ENCODE measurements around the gene TTC27. TPM values are rescaled to one million over a fixed set of nuclear protein-coding genes. Genes with fewer than 3 reads are reported as not detected.

The TTC27 gene
- total and polyA plus RNA-seq, 2 of the 13 experiments (the other 11 are each of a cell fraction or from before 2014, with no cell fraction given): 26.7 to 44.7 TPM

DNA sequence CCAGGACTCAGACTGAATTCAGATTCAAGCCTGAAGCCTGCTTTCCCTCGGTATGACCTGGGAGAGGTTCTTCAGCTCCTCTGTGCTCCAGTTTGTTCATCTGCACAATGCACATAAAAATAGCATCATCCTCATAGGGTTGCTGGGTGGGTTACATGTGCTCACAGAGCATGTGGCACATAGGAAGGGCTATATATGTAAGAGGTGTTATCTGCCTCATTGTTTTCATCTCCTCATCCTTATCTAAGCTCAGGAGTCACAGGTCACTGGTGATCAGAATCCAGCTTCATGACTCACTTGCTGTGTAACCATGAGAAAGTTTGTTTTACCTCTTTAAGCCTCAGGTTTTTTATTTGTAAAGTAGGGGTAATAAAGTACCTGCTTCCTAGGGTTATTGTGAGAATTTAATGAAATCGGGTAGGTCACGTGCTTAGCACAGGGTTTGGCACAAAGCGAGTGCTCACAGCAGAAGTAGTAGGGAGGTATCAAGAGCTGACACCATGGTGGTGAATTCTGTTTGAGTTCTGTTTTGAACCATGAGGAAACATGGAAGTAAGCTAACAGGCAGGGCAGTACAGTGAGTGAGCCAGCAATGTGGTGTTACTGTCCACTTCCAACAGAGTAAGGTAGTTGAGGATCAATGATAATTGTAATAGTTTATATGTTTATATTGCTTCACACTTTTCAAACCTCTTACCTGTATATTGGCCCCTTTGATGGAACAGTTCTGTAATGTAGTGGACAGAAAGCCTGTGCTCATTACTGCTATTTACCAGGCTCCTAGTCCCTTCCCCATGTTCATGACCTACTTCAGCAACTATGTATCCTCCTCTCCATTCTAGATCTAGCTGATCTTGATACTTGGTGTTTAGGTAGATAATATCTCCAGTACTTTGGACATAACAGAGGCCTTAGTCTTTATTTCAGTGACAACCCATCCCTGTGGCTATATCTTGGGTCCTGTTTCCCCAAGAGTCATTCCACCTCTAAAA lies 177.6 kb downstream of the TTC27 start (continued):
- TF ChIP-seq, protein P1, sequence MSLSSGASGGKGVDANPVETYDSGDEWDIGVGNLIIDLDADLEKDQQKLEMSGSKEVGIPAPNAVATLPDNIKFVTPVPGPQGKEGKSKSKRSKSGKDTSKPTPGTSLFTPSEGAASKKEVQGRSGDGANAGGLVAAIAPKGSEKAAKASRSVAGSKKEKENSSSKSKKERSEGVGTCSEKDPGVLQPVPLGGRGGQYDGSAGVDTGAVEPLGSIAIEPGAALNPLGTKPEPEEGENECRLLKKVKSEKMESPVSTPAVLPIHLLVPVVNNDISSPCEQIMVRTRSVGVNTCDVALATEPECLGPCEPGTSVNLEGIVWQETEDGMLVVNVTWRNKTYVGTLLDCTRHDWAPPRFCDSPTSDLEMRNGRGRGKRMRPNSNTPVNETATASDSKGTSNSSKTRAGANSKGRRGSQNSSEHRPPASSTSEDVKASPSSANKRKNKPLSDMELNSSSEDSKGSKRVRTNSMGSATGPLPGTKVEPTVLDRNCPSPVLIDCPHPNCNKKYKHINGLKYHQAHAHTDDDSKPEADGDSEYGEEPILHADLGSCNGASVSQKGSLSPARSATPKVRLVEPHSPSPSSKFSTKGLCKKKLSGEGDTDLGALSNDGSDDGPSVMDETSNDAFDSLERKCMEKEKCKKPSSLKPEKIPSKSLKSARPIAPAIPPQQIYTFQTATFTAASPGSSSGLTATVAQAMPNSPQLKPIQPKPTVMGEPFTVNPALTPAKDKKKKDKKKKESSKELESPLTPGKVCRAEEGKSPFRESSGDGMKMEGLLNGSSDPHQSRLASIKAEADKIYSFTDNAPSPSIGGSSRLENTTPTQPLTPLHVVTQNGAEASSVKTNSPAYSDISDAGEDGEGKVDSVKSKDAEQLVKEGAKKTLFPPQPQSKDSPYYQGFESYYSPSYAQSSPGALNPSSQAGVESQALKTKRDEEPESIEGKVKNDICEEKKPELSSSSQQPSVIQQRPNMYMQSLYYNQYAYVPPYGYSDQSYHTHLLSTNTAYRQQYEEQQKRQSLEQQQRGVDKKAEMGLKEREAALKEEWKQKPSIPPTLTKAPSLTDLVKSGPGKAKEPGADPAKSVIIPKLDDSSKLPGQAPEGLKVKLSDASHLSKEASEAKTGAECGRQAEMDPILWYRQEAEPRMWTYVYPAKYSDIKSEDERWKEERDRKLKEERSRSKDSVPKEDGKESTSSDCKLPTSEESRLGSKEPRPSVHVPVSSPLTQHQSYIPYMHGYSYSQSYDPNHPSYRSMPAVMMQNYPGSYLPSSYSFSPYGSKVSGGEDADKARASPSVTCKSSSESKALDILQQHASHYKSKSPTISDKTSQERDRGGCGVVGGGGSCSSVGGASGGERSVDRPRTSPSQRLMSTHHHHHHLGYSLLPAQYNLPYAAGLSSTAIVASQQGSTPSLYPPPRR (CRISPR knock-in tag; IDR thresholded peaks at IDR 0.05; ENCODE audit: borderline replicate concordance): peak; percentile 86
- TF ChIP-seq ZNF431 (CRISPR knock-in tag; IDR thresholded peaks at IDR 0.05; ENCODE audit: borderline replicate concordance, low read depth) (0 out of 2 replicates have a peak, but pooled peaks have one; percentile 10), SOX6 (IDR thresholded peaks at IDR 0.05) (no peak), SOX6 (CRISPR knock-in tag; IDR thresholded peaks at IDR 0.05) (peak; percentile 93), IRF2 (CRISPR knock-in tag; IDR thresholded peaks at IDR 0.05) (peak; percentile 50; the same call in 1 of the 2 replicates), ZNF205 (CRISPR knock-in tag; IDR thresholded peaks at IDR 0.05) (0 out of 2 replicates have a peak, but pooled peaks have one; percentile 29), ASH2L (IDR thresholded peaks at IDR 0.05; ENCODE audit: insufficient read length, low read depth, low read length) (no peak), HNF4A (CRISPR knock-in tag; IDR thresholded peaks at IDR 0.05) (peak; percentile 7; the same call in 1 of the 2 replicates), NR2F6 (IDR thresholded peaks at IDR 0.05) (peak; percentile 96), NR2F6 (CRISPR knock-in tag; IDR thresholded peaks at IDR 0.05) (peak; percentile 94), ZNF841 (CRISPR knock-in tag; IDR thresholded peaks at IDR 0.05; ENCODE audit: borderline replicate concordance) (no peak), MZF1 (CRISPR knock-in tag; IDR thresholded peaks at IDR 0.05; ENCODE audit: borderline replicate concordance) (no peak), ZSCAN31 (CRISPR knock-in tag; IDR thresholded peaks at IDR 0.05; ENCODE audit: low read depth) (no peak), ZBTB42 (CRISPR knock-in tag; IDR thresholded peaks at IDR 0.05) (no peak), SOX13 (IDR thresholded peaks at IDR 0.05) (peak; percentile 41; the same call in 1 of the 2 replicates), SOX13 (CRISPR knock-in tag; conservative IDR thresholded peaks at IDR 0.05 in 1 of 2, IDR thresholded peaks at IDR 0.05 in 1 of 2) (peak in 1 of 2 experiments; percentile 84; a peak in 2 of 4 replicates)
- TF ChIP-seq, protein P2, sequence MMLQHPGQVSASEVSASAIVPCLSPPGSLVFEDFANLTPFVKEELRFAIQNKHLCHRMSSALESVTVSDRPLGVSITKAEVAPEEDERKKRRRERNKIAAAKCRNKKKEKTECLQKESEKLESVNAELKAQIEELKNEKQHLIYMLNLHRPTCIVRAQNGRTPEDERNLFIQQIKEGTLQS (CRISPR knock-in tag; IDR thresholded peaks at IDR 0.05): peak; percentile 81
- TF ChIP-seq, protein P3, sequence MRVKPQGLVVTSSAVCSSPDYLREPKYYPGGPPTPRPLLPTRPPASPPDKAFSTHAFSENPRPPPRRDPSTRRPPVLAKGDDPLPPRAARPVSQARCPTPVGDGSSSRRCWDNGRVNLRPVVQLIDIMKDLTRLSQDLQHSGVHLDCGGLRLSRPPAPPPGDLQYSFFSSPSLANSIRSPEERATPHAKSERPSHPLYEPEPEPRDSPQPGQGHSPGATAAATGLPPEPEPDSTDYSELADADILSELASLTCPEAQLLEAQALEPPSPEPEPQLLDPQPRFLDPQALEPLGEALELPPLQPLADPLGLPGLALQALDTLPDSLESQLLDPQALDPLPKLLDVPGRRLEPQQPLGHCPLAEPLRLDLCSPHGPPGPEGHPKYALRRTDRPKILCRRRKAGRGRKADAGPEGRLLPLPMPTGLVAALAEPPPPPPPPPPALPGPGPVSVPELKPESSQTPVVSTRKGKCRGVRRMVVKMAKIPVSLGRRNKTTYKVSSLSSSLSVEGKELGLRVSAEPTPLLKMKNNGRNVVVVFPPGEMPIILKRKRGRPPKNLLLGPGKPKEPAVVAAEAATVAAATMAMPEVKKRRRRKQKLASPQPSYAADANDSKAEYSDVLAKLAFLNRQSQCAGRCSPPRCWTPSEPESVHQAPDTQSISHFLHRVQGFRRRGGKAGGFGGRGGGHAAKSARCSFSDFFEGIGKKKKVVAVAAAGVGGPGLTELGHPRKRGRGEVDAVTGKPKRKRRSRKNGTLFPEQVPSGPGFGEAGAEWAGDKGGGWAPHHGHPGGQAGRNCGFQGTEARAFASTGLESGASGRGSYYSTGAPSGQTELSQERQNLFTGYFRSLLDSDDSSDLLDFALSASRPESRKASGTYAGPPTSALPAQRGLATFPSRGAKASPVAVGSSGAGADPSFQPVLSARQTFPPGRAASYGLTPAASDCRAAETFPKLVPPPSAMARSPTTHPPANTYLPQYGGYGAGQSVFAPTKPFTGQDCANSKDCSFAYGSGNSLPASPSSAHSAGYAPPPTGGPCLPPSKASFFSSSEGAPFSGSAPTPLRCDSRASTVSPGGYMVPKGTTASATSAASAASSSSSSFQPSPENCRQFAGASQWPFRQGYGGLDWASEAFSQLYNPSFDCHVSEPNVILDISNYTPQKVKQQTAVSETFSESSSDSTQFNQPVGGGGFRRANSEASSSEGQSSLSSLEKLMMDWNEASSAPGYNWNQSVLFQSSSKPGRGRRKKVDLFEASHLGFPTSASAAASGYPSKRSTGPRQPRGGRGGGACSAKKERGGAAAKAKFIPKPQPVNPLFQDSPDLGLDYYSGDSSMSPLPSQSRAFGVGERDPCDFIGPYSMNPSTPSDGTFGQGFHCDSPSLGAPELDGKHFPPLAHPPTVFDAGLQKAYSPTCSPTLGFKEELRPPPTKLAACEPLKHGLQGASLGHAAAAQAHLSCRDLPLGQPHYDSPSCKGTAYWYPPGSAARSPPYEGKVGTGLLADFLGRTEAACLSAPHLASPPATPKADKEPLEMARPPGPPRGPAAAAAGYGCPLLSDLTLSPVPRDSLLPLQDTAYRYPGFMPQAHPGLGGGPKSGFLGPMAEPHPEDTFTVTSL (CRISPR knock-in tag; IDR thresholded peaks at IDR 0.05; ENCODE audit: borderline replicate concordance): peak; percentile 90

Measured in HepG2 (cell line).